Stimulated activated CD4-positive, alpha-beta T cell treated with anti-CD3 and anti-CD28 coated beads, Interleukin-1b, Interleukin-23, amount 100 ng/mL, for 24 hours (primary cell): ENCODE measurements around the gene GLRB.
"Not testable (repeated sequence)": the region's sequence is repeated elsewhere in the genome, so short reads cannot be mapped to it uniquely, and the experiment has no call there.

Experiments
- DNase-seq, 4 experiments: peaks; one replicate each; pipeline ENCODE4 v3.0.0-alpha.2; 2020; ENCODE audit warnings: low read depth in 4 of 4, low spot score in 1 of 4

GLRB gene

DNA sequence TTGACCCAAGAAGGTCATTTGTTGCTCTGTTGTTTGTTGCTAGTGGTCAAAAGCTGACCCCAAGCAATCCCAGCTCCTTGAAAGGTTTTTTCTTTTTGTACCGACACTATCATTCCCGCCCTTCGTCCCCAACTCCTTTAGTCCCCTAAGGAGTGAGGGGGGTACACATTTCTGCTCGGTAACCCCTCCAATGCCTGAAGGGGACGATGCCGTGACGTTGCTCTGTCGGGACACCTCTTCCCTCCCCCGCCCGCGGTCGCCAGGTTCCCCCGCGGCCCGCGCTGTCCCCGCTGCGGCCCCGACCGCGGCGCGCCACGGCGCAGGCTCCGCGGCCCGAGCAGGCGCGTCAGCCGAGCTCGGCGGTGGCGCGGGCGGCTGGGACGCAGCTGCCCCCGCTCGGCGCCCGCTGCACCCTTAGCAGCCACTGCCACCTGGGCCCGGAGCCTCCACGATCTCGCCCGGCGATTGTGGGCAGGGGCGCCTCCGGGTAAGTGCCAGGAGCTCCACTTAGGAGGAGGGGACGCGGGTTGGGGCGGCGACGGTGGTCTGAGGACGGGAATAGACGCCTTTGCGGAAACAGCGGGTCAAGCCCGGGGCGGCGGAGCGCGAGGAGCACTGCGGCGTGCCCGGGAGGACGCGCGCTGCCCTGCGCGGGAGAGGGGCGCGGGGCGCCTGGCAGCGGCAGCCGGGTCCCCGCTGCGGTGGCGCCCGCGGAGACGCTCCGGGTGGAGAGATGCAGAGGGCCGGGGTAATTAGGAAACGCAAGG, at the start of gene GLRB:
Gene GLRB, plus strand, starts transcription at position 340 of the 767 bp plus-strand sequence. CDS start 1,875 bp downstream, outside the sequence.
- DNase-seq = no peak

DNA sequence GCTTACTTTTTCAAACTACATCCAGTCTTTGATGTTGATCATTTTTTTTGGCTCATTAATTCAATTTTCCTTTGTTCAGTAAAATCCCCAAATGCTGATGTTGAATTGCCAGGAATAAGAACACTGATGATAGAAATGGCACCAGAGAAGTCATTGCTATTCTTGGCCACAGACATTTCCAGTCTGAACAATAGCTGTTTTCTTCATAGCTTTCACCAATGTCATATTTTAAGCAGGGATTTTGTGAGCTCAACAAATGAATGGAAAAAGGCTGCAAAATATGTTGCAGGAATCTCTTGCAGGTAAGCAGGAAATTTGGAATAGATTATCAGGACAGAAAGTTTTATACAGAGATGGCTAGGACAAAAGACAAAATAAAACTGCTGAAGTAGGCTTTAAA, 40.5 kb upstream of the GLRB start:
- no peak for DNase-seq

DNA sequence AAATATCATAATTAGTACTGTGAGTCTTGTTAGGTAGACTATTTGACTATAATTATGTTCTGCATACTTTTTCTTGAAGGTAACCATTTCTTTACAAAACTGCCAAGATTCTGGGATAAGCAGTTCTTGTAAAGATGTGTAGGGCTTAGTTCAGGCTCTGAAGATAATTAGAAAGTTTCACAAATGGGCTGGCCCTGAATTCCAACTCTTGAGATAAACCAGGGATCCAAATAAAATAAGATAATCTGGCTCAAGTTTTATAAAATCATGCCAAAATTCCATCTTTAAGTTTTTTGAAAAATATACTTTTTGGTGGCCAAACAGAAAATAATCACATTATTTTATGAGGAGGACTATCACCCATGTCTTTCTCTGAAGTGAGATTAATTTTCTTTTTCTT, 35.5 kb upstream of the GLRB start:
- no peak for DNase-seq

DNA sequence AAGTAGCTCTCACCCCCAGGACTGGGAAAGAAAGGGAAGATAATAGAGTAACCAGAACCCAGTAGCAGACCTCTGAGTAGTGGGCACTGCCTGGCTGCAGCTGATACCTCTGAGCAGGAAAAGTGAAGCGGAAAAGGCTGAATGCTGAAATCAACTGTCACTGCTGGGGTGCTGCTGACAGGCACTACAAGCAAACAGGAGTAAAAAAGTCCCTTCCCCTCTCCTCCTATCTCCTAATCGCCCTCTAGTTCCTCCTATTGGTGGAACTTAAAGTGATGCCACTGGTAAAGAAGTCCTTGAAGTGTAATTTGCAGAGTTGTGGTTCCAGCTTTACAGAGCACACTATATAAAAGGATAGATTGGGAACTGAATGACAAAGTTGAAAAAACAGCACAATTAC, 32.8 kb upstream of the GLRB start:
- DNase-seq = no peak

DNA sequence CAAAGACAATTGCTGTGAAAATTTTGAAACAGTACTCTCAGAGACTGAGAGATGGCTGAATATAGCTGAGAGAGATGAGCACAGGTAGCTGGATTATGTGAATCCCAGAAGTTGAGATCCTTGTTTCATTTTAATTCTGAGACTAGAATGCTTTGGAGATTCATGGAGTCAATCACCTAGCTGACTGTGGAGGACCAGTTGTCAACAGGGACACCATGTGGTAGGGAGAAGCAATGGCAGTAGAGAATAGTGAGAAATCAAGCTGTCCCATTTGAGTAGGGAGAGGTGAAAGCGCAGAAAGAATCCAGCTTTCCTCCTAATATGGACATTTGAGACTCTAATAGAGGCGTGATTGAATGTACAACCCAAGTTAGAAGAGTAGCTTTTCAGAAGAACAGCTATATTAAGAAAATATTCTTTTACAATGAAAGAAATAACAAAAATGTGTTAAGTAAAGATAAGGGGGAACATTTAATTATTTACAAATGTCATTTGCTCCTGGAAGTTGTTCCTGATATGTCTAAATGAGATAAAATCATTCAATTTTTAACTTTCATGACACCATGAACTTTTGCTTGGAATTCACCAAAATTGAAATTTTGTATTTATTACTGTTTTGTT, 30.3 kb upstream of the GLRB start:
- DNase-seq = no peak

DNA sequence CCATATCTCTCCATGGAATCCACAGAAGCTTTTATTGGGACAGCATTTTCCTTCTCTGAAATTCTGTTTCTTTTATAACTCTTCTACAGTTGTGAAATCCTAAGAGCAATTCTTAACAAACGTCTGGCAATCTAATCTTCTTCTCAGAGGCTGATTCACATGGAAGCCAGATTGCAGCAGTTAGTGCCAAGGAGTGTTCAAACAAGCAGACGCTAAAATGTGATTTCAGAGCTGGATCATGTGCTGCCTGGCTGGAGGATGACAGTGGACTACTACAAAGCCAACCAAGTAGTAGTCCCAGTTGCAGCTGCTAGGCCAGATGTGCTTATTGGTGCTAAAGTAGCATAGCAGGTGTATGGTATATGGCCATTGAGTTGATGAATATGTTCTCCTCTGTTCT, 27.7 kb upstream of the GLRB start:
- DNase-seq = no peak

DNA sequence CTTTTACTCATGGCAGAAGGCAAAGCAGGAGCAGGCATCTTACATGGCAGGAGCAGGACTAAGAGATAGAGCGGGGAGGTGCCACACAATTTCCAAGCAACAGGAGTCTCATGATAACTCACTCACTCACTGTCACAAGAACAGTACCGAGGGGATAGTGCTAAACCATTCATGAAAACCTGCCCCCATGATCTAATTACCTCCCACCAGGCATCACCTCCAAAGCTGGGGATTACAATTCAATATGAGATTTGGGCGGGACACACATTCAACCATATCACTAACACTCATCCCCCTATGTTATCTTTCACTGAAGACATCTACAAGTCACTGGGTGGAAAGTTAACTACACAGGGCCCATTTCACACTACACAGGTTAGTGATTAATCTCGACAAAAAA, 25.4 kb upstream of the GLRB start:
- DNase-seq = no peak

DNA sequence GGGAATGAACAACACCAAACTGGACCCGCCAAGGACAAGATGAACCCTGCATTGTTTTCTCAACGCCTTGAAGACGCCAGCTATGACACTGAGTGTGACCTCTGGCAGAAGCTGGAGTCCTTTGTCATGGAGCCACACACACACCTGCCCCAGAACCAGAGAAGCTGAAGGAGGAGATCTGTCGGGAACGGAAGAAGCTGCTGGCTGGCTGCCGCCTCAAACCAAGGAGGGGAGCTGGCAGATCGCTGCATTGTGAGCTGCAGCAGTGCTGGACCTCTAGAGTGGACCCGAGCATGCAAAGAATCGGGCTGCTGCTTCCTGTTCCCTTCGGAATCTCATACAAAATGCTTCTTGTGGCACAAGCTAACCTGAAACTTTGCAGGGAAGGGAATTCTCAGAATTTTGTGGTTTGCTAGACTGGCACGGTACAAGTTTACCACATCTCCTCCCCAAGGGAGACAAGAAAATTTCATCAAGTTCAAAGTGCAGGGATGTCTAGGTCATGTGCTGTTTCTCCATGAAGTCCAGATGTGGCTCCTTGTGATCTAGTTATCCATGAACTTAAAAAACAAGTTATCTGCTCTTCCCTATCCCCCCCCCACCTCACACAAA, 23.4 kb upstream of the GLRB start:
- DNase-seq = no peak

DNA sequence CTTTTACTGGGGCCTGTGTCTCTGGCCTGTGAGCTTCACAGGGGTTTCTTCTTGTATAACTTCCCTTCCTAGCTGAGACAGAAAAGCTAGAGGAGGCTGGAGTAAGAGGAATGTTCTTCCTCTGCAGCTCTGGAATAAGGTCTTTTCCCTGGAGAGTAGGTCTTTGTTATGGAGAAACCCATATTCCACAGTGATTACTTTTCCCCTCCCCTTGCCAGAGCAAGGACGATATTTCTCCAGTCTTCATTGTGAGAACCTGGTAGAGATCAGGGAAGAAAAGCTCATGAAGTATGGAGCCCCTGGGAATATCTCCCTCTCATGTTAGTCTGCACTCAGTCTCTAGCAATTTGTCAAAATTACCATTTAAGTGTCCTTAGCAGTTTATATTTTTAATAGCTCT, 18.7 kb upstream of the GLRB start:
- DNase-seq = no peak

DNA sequence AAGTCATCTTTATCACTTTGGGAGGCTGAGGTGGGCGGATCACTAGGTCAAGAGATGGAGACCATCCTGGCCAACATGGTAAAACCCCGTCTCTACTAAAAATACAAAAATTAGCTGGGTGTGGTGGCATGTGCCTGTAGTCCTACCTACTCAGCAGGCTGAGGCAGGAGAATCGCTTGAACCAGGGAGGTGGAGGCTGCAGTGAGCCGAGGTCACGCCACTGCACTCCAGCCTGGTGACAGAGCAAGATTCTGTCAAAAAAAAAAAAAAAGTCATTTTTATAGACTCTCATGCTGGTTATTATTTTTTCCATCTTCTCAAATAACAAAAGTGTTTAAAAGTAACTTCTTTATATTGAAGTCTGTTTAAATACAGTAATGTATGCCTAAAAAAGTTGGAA, 17.1 kb upstream of the GLRB start:
- not testable (repeated sequence) for DNase-seq

DNA sequence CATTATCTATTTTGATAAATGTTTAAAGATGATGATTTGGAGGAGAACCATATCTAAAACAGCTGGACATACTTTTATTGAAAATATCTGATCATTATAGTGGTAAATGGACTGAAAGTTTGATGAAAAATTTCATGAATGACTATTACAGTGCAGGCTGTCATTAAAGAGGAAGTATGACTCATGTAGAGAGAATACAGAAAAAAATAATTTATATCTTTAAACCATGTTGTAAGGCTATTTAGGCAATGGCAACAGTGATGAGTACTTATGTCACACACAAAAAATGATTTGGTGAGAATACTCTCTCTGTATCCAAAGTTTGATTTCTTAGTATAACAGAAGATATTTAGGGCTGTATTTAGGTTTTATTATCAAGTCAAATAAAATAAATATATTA, 3.9 kb upstream of the GLRB start:
- no peak for DNase-seq

DNA sequence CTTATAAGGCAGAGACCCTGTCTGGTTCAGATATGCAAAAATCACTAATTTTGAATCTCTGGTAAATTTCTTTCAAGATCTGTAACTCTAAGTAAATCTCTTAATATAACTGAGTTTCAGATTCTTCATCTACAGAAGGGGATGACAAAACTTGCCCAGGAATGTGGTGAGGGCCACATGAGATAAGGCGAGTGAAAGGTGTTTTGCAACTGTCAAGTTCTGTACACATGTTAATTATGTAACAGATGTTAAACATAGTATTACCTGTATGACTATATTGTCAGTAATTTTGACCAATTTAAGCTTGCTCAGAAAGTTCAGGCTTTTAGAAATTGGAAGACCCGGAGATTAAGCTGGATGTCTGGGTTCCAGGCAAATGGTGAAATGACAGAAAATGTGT, 549 bp upstream of the GLRB start:
- DNase-seq = no peak

DNA sequence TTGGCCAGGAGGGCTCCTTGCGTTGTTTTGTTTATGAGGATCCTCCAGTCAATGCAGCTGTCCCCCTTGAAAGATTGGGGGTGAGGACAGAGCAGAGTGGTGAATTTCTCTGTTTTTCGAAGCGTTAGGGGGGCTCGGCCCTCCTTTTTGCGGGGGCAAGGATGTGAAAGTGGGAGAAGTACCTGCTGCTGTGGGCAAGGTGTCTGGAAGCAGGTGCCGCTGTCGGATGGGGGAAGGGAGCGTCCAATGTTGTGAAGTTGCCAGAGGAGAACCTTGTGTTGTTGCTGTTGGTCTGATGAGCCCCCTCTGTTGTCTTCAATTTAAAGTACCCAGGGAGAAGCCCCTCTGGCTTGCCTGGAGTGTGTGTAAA, 613 bp downstream of the GLRB start:
- DNase-seq = no peak

DNA sequence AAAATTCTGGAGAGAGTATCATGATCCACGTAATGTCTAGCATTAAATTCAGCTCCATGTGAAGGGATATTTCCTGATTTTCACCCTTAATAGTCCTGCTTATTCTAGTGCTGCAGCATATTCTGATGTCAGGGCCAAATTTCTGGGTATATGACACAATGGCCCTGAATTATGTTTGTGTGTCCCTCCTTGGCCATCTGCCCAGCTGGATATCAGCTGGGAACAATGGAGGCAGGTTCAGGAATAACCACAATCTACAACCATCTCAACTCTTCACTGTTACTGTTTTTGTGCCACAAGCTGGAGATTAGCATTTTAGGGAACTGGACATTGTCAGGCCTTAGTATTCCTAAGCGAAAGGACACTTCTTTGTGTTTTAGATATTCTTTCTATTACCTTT, 3.5 kb downstream of the GLRB start:
- no peak for DNase-seq

DNA sequence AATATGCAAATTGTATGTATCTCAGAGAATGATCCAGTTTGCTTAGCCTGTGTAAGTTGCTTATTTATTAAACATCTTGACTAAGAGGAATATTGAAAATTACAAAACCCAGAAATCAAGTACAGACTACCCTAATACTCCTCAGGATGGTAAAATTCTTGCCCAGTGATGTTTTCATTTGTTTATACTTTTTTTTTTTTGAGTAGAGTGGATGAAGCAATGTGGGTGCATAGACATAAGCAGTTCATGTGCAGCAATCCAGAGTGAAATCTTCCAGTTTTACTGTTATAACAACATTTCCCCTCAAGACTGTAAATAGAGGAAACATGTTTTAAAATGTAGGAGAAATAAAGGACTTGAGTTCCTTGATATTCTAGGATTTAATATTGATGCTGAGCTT, 4.7 kb downstream of the GLRB start:
- DNase-seq = no peak

DNA sequence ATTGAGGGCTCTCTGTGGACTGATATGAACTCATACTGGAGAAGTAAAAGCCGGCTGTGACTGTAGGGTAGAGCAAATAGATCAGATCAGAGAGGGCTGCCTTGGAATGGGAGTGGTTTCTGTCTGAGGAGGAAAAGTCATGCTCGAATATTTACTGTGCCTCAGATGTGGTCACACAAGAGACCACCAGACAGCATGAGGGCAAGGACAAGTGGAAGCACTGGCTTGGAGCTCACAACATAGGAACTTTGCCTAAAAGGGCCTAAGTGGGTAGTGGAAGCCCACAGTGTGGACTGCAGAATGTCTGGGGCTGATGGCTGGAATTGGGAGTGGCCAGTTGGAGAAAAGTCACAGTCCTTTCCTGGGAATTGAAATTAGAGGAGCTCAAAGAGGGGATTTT, 19.8 kb downstream of the GLRB start:
- DNase-seq = no peak

DNA sequence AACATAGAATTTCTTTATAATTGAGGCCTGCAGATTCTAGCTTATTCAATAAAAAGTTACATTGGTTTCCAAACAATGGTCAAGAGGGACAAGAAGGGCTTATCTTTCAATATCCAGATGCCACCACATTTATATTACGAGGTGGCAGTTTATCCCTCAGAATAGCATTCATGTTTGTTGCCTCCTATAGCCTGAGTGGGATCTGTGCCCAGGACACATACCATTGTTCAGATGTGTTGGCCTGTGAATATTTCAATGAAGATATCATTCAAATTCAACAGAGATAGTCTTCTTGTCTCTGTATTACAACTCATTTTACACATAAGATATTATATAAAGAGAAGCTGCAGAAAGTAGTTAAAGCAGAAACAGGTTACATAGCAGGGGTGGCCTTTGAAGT, 20.5 kb downstream of the GLRB start:
- DNase-seq = no peak

DNA sequence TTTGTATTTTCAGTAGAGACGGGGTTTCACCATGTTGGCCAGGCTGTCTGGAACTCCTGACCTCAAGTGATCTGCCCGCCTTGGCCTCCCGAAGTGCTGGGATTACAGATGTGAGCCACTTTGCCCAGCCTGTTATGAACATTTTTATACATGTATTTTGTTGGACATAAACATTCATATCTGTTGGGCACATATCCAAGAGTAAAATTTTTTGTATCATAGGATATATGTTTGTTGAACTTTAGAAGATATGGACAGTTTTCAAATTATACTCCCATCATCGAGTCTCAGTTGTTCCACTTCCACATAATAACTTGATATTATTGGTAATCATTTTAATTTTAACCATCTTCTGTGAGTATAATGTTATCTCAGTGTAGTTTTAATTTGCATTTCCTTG, 23.6 kb downstream of the GLRB start:
- DNase-seq = no peak

DNA sequence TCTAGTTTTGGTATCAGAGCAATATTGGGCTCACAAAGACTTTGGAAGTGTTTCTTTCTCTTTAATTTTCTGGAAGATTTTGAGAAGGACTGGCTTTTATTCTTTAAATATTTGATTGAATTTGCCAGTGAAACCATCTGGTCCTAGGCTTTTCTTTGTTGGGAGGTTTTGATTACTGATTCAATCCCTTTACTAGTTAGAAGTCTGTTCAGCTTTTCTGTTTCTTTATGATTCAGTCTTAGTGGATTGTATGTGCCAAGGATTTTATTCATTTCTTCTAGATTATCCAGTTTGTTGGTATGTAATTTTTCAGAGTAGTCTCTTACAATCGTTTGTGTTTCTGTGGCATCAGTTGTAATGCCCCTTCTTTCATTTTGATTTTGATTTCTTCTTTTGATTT, 28.6 kb downstream of the GLRB start:
- no peak for DNase-seq

DNA sequence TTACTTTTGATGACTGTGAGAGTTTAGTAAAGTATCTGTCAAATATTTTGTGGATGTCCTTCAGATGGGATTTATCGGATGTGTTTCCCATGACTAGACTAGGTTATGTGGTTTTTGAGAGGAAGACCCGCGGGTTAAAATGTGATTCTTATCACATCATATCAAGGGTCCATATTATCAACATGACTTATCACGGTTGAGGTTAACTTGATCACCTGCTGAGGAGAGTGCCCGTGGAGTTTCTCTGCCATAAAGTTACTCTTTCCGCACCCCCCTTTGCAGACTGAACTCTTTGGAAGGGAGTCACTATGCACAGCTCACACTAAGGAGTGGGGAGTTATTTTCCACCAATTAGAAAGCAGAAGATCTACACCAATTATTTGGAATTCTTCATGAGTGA, 38.7 kb downstream of the GLRB start:
- no peak for DNase-seq

DNA sequence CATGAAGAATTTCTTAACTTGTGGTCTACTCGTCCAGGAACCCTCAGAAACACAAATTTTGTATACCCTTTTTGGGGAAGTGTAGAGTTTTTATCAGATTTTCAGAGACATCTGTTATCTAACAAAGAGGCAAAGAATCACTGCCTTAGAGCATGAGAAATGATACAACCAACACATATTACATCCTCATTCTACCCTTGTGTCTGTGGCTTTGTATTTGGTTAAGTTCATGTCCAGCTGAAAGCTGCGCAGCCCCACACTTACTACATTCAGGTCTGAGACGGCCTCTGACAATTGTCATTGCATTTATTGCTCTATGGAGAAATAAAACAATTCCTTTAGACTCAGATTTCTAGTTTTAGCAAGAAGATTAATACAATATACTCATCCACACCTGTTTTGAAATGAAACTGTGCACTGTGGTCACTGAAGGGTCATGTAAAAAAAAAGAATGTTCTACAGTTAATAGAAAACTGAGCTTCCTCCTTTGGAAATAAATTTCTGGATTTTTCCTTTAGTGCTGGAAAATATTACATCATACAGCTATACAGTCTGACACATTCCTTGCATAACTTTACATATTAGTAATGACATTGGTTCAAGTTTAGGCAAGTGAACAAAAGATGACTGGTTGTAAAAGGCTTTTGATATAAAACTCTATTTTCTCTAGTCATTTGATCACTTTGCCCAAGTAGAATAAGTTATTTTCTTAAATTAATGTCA, 39.8 kb downstream of the GLRB start:
- no peak for DNase-seq

DNA sequence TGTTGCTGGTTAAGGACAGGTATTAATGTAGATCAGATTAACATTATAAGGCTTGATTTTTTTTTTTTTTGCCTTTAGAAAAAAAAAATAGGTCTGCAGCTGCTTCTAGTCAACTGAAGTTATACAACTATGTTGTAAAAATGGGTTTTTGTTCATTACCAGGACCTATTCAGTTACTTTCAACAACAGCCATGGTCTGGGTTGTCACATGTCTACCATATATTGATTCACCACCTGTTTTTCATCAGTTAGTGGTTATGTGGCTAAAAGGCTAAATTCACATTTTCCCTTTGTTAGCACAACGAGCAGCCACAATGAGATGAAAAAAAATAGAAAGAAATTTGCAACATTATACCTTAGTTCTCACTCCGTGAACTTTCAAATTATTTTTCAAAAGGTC, 45.5 kb downstream of the GLRB start:
- DNase-seq = no peak
